Spleen (tissue), 11 donors: ENCODE measurements around the gene IL1RAPL2. TPM values are rescaled to one million over a fixed set of nuclear protein-coding genes. Genes with fewer than 3 reads are reported as not detected.

Source experiments
- DNase-seq: peaks from one replicate; pipeline ENCODE4 v3.0.0-alpha.2; 2020
- H3K27ac ChIP-seq, 8 donors: fragments of 200-600 bp; sonication (generic) in 7 of 8; 1 replicate in 4 of 8; 2 replicates in 4 of 8; pipeline versions ENCODE4 v1.5.0 to v1.8.0; 2016 to 2021; ENCODE audit warnings: inconsistent platforms in 4 of 8, mild to moderate bottlenecking in 4 of 8, moderate library complexity in 1 of 8
- H3K27me3 ChIP-seq, 7 donors: fragments of 200-600 bp; sonication (generic) in 6 of 7; replicated peaks in 1 of 7; 1 replicate in 4 of 7; 2 replicates in 3 of 7; pipeline versions ENCODE4 v1.5.0 to v1.8.0; 2016 to 2021; ENCODE audit warnings: inconsistent platforms in 3 of 7, mild to moderate bottlenecking in 1 of 7
- H3K36me3 ChIP-seq, 6 donors: fragments of 200-600 bp; sonication (generic) in 5 of 6; 1 replicate in 4 of 6; 2 replicates in 2 of 6; pipeline versions ENCODE4 v1.5.0 to v1.8.0; 2016 to 2021; ENCODE audit warnings: inconsistent platforms in 2 of 6
- H3K4me1 ChIP-seq, 6 donors: fragments of 200-600 bp; sonication (generic) in 5 of 6; 1 replicate in 3 of 6; 2 replicates in 3 of 6; pipeline versions ENCODE4 v1.5.0 to v1.8.0; 2016 to 2021; ENCODE audit warnings: inconsistent platforms in 3 of 6
- H3K4me3 ChIP-seq, 8 donors: fragments of 200-600 bp; sonication (generic) in 7 of 8; 1 replicate in 4 of 8; 2 replicates in 4 of 8; pipeline versions ENCODE4 v1.5.0 to v1.8.0; 2016 to 2021; ENCODE audit warnings: inconsistent platforms in 4 of 8, mild to moderate bottlenecking in 4 of 8, moderate library complexity in 2 of 8
- H3K9me3 ChIP-seq, 8 donors: fragments of 200-600 bp; sonication (generic) in 7 of 8; 1 replicate in 4 of 8; 2 replicates in 4 of 8; pipeline versions ENCODE4 v1.5.0 to v1.8.0; 2016 to 2021; ENCODE audit warnings: inconsistent platforms in 4 of 8
- POLR2A ChIP-seq, 3 donors: fragments of 450-650 bp; IDR thresholded peaks; one replicate each; pipeline ENCODE4 v1.5.1; 2017; ENCODE audit warnings: antibody characterized with exemption in 3 of 3, mild to moderate bottlenecking in 1 of 3
- POLR2AphosphoS5 ChIP-seq, 3 donors: sonication (generic); formaldehyde crosslinking; IDR thresholded peaks; one replicate each; pipeline ENCODE4 v1.5.1; 2017; ENCODE audit warnings: antibody characterized with exemption in 3 of 3
- WGBS, 5 donors: extraction: QIAGEN DNeasy Blood & Tissue Kit in 3 of 5; methylation state at CpG; one replicate each; pipeline versions ENCODE4 v1.1.5 to v1.1.7; 2013 to 2018; 5-methylcytosine and 5-hydroxymethylcytosine counted together
- intact Hi-C: fragments of 100-400 bp; cut with DNase I; formaldehyde crosslinking; loops from one replicate; pipeline ENCODE4 v1.15.0; 2023; ENCODE audit warnings: low total_unique reads
- polyA plus RNA-seq, 3 donors: library from polyadenylated mRNA; stranded (reverse); fragments of 200-250 nt; gene quantifications; one replicate each; pipeline ENCODE4 v1.2.1, GENCODE V29; 2013
- total RNA-seq, 7 donors: library from RNA; depleted of rRNA in 3 of 7; stranded (reverse); fragments of >200 nt in 3 of 7; fragmentation: NEBNext Ultra II Directional in 4 of 7; extraction: Animal tissue kit (Norgen Biotek cat#: 25700) in 4 of 7; gene quantifications; one replicate each; pipeline versions ENCODE4 v1.1.0 to v1.2.1, GENCODE V29; 2016 to 2021
- TF ChIP-seq, protein P1 (sequence below), 11 experiments: fragments of 200-600 bp in 7 of 11; fragments of 450-650 bp in 4 of 11; sonication (generic) in 4 of 11; IDR thresholded peaks in 8 of 11; conservative IDR thresholded peaks in 3 of 11; 1 replicate in 7 of 11; 2 replicates in 4 of 11; pipeline versions ENCODE4 v1.4.0 to v1.8.0; 2016 to 2021; ENCODE audit warnings: antibody characterized with exemption in 11 of 11, inconsistent platforms in 4 of 11, mild to moderate bottlenecking in 1 of 11
- donor health status: healthy with polysubstance abuse.
- donor health status: DM: no; HTN: no; CAD: no; lungs with moderate emphysema.
- donor health status: DM: no; HTN: no; CAD: no.
- donor health status: Bipolar disorder and iron deficiency.
- donor health status: healthy.
- donor health status: DM: no; HTN: no; CAD: no.
- donor health status: DM: yes; HTN: yes; CAD: no.

The IL1RAPL2 gene
- total and polyA plus RNA-seq, 10 donors: not detected

DNA sequence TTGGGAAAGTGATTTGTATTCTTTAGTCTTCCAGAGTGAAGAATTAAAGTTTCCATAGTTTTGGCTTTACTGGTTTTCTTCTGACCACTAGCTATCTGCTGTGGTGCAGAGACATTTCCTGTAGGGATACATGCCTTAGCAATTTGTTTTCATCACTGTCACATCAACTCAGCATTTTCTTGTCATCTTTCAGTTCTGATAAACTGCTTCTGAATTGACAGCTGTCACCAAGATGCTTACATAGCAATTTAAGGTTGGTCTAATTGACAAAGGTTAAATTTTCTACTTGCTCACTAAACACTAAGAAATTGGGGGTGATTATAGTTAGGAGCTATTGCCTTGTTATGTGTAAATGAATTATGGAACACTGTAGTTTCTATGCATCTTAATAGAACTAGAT lies 422.0 kb downstream of the IL1RAPL2 start:
- Histone ChIP-seq H3K9me3 (no peaks in the 10 kb centered on the region), H3K27me3 (no peaks in the 10 kb centered on the region), H3K4me3 (no peak overlapping the region), H3K36me3 (no peaks in the 10 kb centered on the region), H3K4me1 (no peaks in the 10 kb centered on the region), H3K27ac (no peak overlapping the region)
- TF ChIP-seq POLR2AphosphoS5 (IDR thresholded peaks at IDR 0.05) (no peak), POLR2A (IDR thresholded peaks at IDR 0.05) (no peak)
- TF ChIP-seq, protein P1, sequence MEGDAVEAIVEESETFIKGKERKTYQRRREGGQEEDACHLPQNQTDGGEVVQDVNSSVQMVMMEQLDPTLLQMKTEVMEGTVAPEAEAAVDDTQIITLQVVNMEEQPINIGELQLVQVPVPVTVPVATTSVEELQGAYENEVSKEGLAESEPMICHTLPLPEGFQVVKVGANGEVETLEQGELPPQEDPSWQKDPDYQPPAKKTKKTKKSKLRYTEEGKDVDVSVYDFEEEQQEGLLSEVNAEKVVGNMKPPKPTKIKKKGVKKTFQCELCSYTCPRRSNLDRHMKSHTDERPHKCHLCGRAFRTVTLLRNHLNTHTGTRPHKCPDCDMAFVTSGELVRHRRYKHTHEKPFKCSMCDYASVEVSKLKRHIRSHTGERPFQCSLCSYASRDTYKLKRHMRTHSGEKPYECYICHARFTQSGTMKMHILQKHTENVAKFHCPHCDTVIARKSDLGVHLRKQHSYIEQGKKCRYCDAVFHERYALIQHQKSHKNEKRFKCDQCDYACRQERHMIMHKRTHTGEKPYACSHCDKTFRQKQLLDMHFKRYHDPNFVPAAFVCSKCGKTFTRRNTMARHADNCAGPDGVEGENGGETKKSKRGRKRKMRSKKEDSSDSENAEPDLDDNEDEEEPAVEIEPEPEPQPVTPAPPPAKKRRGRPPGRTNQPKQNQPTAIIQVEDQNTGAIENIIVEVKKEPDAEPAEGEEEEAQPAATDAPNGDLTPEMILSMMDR (IDR thresholded peaks at IDR 0.05 in 8 of 11, conservative IDR thresholded peaks at IDR 0.05 in 3 of 11): no peak
- no peak for DNase-seq
- intact Hi-C loops: no loop called here

DNA sequence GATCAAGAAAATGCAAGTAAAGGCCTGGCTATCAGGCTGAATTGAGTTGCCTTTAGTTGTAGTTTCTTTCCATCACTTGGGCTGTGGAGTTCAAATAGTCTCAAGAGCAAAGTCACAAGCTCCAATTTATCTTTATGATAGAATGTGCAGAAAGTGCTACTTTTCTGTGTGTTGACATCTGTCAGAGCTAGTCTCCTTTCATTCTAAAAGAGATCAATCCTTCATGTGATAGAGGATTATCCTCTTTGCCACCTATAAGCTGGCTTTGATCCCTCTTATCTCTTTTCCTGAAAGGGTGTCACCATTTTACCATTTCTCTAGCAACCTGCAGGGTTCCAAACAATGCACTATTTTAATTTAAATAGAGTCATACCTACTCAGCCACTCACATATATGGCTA lies 429.5 kb downstream of the IL1RAPL2 start:
- Histone ChIP-seq H3K4me3 (no peak overlapping the region), H3K27ac (no peak overlapping the region), H3K9me3 (no peaks in the 10 kb centered on the region), H3K36me3 (no peaks in the 10 kb centered on the region), H3K4me1 (no peaks in the 10 kb centered on the region), H3K27me3 (no peaks in the 10 kb centered on the region)
- intact Hi-C loops: no loop called here
- no peak for TF ChIP-seq POLR2AphosphoS5 (IDR thresholded peaks at IDR 0.05)
- TF ChIP-seq, protein P1 (IDR thresholded peaks at IDR 0.05 in 8 of 11, conservative IDR thresholded peaks at IDR 0.05 in 3 of 11): no peak
- TF ChIP-seq POLR2A (IDR thresholded peaks at IDR 0.05): no peak
- no peak for DNase-seq

- Histone ChIP-seq H3K27ac (no peak overlapping the region), H3K4me1 (no peaks in the 10 kb centered on the region), H3K9me3 (peaks cover 0 to under 1% (median 0%) of the 10 kb centered on the region in 8 donors), H3K36me3 (no peaks in the 10 kb centered on the region), H3K27me3 (no peaks in the 10 kb centered on the region), H3K4me3 (no peak overlapping the region)
- DNase-seq: no peak
- WGBS, 5 donors: 55 to 90% (median 72%) methylated on average over 3 of the region's 3 CpGs
- intact Hi-C loops: no loop called here
- TF ChIP-seq, protein P1 (IDR thresholded peaks at IDR 0.05 in 8 of 11, conservative IDR thresholded peaks at IDR 0.05 in 3 of 11): no peak
These were observed 440.1 kb downstream of the IL1RAPL2 start for GRCh38 chrX:105006103-105006502.

- Histone ChIP-seq H3K36me3 (no peaks in the 10 kb centered on the region), H3K27ac (no peak overlapping the region), H3K27me3 (no peaks in the 10 kb centered on the region), H3K9me3 (peaks cover 0 to 5% (median 0%) of the 10 kb centered on the region in 8 donors), H3K4me1 (no peaks in the 10 kb centered on the region), H3K4me3 (no peak overlapping the region)
- intact Hi-C loops: no loop called here
- no peak for DNase-seq
- TF ChIP-seq, protein P1 (IDR thresholded peaks at IDR 0.05 in 8 of 11, conservative IDR thresholded peaks at IDR 0.05 in 3 of 11): no peak
- TF ChIP-seq POLR2A (IDR thresholded peaks at IDR 0.05) (no peak), POLR2AphosphoS5 (IDR thresholded peaks at IDR 0.05) (no peak)
These were observed 441.0 kb downstream of the IL1RAPL2 start for GRCh38 chrX:105006996-105007395.
